DMS153 treated with DMSO at 0.1 percent for 48 hours (cell line): Measurements from ENCODE around the gene DOK3.
"Not testable (repeated sequence)": the region's sequence is repeated elsewhere in the genome, so short reads cannot be mapped to it uniquely, and the experiment has no call there.

ENCODE experiments used
- DNase-seq: peaks from one replicate; lab custom pipeline; 2025; ENCODE audit not compliant: unreplicated experiment; lab: John Stamatoyannopoulos, UW

DOK3 gene

DNA sequence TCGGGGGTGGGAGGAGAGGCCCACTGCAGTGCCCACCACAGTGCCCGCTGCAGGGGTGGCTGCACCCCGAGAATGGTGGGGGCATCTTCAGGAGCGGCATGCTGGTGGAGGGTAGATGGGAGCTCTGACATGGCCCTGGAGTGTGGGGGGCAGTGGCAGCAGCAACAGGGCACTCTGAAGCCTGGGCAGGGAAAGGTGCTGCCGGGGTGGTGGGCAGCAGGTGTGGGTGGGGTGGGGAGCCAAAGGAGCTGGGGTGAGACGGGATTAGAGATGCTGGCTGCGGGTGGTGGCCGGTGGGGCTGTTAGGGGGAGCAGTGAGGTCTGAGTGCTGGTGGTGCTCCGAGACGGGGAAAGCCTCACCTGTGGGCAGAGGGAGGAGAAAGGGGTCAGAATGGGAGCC lies 26.8 kb upstream of the DOK3 start:
- DNase-seq = no peak

DNA sequence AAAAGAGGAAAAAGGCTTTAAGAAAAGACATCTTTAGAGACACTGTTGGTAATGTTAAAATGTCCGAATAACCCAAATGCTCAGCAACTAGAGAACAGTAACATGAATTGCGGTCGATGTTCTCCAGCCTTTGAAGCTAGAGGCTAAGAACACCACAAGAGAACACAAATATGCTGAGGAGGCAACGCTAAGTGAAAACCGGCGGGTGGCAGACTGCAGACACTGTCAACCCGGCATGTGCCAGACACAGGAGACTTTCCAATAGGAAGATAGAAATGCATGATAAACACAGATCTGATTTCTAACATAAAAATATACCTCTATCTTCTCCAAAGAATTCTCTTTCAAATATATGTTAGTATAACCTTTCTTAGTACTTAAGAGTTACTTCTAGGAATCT lies 25.5 kb upstream of the DOK3 start:
- no peak for DNase-seq

DNA sequence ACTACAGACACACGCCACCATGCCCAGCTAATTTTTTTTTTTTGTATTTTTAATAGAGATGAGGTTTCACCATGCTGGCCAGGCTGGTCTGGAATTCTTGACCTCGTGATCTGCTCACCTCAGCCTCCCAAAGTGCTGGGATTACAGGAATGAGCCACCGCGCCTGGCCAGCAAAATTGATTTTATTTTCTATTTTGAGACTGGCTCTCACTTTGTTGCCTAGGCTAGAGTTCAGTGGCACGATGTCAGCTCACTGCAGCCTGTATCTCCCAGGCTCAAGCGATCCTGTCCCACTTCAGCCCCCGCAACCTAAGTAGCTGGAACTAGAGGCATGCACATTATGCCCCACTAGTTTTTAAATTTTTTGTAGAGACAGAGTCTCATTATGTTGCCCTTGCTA lies 24.8 kb upstream of the DOK3 start:
- not testable (repeated sequence) for DNase-seq

DNA sequence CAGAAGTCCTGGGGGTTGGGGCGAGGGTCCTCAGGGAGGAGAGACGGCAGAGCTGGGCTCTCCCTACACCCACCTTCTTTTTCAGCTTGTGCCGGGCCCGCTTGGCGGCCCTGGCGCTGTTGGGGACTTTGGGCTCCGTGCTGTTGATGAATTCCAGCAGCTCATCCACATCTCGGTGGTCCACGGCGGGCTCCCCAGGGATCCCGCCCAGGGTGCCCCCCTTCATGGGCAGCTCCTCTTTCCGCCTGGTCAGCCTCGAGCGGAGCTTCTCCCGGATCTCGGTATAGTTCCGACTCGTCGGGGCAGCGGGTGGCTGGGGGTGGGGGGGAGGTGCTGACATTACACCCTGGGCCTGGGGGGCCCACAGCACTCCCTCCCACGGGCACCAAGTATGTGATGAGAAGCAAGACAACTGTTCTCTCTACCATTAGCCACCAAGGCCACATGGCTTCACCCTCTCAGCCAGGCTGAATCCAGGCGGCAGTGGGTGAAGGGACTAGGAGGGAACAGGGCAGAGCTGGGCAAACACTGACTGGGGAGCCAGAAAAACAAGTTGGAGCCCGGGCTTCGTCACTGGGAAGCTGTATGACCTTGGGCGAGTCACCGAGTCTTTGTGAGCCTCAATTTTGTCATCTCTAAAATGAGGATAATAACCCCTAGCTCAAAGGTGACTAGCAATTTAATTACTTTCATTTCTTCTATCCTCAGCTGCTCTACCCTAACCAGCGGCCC lies 21.7 kb upstream of the DOK3 start:
- DNase-seq = no peak

DNA sequence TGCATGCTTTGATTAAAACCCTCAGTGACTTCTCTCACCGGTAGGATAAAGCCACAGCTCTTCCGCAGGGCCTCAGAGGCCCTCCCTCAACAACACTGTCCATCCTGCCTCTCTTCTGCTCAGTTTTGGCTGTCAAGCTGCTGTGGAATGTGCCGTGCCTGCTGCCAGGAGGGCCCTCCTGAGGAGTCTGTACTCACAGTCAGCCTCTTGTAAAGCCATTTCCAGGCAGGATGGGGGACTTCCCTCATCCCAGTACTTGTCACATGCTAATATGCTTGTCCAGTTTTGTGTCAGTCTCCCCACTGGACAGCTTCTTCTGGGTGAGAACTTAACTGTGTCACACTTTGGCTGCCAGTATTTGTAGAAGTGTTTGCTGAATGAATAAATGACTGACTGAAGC lies 21.0 kb upstream of the DOK3 start:
- no peak for DNase-seq

DNA sequence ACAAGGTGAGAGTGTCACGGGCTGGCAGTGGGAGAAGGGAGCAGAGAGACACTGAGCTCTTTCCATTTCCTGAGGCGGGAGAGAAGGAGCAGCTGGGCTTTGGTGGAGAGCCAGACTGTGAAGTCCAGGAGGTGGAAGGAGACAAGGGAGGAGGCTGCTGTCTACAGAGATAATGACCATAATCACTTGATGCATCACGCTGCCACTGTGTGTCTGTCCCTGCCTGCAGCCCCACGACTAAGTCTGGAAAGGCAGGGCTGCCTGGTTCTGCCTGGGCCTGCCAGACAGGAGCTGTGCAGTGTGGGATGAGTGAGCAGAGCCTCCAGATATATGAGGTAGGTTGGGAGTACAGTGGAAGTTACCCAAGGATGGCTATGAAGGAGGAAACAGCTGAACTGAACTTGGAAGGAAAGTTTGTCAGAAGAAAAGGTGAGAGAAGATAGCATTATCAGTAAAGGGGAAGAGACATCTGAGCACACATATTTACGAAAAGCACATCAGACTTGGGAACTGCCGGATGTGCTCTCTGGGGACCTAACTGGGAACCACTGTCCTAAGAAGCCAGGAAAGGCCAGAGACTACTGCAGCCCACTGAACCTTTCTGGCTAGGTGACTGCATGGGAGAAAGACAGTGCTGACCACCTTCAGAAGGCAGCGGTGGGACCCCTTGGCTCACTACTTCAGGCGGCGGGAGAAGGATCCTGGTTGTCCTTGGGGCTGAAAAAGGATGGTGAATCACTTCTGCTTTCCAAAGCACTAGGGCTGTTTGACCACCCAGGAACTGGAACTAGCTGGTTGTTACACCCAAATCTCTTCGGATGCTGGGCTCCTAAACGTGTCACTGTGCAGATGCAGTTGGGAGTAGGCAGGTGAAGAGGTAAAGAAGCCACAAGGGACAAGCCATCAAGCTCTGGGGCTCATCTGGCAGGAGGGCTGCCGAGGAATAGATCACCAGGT lies 19.9 kb upstream of the DOK3 start:
- no peak for DNase-seq

DNA sequence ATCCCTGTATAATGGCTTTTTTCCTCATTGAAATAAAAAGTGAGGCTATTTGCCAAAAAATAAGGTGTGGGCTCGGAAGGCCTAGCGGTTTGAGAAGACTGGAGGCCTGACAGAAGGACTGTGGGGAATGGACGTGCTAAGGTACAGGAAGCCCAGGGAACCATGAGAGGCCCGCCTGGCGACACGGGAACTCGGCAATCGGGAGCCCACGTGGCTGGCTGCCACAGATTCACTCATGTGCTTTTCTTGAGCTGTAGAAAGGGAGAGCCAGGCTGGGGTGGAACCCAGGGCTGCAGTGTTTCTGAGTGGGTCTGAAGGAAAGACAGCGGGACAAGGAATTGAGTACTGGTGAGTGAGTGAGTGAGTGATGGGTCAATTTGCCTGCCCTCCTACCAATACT lies 19.0 kb upstream of the DOK3 start:
- DNase-seq = no peak

DNA sequence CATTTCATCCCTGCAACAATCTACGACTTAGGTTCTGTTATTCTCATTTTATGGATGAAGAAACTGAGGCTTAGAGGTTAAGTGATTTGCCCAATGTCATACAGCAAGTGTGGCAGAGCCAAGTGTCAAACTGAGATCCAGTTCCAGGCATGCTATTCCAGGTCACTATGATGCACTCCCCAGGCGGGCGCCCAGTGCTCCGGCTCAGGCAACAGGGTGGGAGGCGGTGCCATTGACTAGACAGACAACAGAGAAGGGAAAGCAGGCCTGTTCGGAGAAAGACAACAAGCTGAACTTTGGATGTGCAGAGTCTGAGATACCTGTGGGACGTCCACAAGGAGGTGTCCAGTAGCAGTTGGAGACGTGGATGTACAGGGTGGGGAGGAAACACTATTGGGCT lies 18.0 kb upstream of the DOK3 start:
- no peak for DNase-seq

DNA sequence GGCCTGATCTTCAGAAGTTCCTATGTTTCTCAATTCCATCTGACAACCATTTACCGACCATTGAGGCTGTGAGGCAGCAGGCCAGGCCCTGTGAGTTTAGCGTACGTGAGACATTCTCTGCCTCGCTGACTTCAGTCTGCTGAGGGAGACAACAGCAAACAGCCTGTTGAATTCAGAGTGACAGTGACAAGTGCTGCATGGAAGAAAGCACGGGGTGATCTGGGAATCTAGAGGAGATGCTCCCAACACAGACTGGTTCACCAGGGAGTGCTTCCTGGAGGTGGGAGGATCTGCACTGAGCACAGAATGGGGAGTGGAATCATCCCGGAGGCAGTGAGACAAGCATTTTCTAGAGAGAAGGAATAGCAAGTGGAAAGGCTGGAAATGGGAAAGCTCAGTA lies 17.2 kb upstream of the DOK3 start:
- no peak for DNase-seq

DNA sequence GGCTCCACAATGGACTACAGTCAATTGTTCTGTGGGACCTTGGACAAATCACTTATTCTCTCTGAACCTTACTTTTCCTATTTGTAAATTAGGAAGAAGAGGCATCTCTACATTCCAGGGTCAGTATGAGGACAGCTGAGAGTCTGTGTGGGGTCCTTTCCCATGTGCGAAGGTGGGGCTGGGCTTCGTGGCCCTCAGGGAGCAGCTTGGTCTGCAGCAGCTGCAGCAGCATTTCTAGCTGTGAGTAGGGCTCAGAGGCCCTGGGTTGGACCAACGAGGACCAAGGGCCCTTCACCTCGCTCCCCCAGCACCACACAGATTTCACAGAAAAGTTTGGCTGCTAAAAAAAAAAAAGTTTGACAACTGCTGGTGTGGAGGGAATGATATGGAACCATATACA lies 16.6 kb upstream of the DOK3 start:
- DNase-seq = no peak

DNA sequence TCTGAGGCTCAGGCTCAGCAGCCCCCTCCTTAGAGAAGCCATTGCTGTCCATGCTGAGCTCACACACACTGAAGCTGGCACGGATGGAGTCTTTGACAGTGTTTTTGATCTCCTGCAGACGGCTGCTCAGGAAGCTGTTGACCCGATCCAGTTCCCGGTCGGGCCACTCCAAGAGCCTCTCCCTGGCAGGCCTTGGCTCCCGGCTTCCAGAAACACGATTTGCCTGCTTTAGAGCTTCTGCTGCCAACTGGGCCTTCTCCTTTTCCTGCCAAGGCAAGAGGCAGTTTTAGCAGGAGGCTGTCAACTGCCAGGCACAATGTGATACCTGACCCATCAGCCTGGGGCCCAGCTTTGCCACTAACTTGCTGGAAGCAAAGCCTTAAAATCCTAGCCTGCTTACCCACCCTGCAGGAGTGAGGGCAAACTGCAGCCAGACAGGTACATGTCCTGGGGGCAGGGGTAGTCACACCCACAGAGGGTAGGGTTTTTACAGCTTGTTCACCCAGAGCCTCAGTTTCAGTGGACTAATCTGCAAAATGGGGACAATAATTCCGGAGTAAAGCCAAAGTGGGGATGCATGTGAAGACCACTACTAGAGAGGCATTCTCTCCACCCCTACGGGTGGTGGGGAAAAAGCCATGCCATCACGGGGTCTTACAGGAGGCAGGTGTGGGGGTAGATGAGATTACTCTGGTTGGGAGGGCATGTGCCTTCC lies 15.5 kb upstream of the DOK3 start:
- DNase-seq = no peak

DNA sequence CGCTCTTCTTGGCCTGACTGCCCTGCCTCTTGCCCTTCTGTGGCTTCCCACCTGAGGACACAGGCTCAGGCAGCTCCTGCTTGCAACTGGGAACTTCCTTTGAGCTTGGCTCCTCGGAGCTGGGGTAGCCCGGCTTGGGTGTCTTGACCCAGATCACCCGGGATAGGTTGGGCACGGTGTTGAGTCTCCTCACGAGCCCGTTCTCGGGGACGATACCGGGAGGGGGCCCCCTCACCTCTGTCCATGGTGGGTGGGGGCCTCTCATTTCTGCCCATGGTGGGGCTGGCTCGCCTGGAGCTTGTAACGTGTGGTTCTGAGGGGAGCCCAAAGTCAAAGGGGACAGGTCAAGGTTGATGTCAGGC lies 14.9 kb upstream of the DOK3 start:
- no peak for DNase-seq

DNA sequence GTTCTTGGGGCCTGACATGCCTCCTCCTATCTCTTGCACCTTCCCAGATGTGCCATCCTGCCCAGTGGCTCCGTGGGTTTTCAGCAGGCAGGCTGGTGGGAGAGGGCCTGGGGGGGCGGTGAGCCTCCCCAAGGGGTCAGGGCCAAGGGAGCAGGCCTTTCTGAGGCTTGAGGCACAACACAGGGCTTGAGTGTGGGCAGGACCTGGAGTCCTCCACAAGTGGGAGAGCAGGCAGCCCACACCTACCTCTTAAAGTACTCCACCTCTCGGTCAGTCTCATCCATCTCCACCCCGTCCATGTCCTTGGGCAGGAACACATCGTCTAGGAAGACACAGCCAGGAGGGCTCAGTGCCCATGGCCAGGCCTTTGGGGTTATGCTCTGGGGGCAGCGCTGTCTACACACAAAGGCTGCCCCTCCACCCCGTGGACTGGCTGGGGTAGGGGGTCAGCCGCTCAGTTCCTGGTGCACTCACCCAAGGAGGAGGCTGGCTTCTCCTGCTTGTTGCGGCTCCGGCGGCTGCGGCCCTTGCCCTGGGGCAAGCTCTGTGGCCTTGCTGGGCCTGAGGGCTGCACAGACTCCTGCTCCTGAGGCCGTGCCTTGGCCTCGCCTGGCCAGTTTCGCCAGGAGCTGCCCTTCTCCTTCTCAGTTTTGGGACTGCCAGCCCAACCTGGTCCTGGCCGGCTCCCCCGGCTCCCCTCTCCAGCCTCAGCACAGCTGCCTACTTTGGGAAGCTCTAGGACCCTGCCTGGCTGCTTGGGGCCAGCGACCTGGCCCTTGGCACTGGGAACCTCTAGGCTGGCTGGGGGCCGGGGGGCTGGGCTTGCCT lies 14.3 kb upstream of the DOK3 start:
- no peak for DNase-seq

DNA sequence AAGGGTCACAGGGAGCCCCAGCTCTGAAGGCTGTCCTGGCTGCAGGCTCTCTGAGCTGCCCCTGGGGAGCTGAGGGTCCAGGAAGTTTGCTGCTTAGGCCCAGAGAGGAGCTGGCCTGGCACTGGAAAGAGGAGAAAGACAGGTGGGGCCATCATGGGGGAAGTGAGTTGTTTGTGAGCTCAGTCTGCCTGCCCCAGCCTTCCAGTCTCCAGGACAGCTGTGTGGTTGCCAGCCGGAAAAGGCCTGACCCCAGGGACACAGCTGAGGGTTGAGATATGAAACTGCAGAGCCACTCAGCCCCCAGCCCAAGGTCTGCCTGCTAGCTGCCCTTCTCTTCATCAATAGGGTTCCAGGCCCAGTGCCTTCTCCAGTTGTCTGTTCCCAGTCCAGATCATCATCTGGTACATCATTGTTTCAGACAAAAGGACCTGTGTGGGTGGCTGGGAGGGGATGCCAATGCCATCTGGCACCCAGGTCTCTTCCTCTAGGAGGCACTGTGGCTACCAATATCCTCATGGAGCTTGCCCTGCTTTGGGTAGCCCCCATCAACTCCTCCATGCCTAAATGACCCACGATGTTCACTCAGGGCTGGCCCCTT lies 11.4 kb upstream of the DOK3 start:
- no peak for DNase-seq

DNA sequence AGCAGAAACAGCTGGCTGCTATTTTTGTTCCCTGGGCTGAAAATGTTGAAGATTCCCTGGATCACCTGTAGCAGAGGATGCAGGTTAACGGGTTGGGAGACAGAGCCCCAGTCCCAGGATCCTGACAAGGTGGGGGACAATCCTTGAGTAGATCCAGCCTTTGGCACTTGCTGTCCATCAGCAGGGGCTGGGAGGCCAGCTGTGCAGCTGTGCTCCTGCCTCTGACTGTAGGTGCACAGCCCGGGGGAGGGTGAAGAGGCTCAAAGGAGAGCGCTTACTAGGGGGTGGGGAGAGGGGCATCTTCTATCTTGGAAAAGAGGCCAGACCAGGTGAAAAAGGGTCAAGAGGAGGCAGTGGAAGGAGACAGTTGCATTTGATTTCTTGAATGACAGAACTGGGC lies 10.6 kb upstream of the DOK3 start:
- no peak for DNase-seq

DNA sequence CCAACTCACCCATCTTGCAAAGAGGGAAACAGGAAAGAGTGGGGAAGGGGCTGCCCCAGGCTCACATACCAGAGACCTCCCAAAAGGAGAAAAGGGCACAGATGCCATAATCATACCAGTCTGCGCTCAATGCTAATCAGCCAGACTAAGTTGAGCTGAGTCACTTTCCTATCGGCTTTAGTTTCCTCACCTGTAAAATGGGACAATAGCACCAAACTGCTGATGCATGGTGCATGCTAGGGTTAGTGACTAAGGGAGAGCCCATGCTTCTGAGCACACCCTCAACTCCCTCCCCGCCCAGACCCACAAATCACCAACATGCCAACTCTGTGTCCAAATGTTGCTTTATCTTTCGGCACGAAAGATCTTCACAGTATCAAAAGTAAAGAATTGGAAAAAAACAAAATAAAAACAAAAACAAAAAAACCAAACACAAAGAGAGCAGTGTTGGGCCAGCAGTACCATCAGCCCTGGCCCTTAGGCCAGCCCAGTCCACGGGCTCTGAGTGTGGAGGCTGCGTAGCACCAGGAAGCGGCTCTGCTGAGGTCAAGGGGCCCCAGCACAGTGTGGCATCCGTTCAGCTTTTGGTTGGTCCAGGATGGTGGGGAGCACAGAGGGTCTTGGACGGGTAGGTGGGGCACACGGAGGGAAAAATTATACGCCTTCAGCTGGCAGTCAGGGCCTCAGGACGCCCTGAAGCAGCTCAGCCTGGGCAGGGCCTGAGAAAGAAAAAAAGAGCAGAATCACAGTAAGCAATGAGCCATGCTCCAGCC lies 10.0 kb upstream of the DOK3 start:
- DNase-seq = no peak

DNA sequence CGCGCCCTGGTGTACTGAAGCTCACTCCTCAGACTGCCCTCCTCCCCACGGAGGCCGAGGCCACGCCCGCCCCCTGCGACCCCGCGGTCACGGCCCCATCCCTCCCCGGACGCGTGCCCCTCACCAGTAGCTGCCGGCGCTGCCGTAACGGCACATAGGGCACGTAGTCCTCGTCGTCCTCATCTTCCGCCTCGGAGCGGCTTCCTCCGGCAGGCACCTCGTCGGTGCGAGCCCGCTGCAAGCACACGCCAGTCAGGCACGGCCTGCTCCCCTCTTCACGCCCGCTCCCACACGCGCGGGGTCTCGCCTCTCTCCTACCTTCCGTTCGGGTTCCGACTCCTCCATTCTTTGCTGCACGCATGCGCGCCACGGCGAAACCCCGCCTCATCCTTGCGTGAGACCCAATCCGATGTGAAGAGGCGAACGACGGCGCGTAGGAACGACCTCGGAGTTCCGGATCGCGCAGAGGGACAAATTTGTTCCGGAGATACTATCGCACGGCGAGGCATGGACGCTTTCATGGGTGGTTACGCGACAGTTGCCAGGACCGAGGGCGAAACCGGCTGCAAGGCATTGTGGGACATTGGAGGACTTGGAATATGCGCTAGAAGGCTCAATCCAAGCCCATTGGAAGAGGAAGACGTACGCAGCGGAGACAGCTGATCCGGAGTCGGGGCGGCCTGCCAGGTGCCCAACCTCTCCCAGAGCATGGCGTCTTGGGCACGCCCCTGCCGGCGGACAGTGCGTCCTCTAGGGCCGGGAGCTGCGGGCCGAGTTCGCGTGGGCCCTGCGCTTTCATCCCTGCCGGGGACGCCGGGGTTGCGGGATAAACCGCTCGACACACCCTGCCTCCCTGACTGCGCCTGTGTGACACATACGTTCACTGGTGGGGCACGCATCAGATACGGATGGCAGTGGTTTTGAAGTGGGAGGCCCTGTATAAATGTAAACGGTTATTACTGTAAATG lies 7.3 kb upstream of the DOK3 start, which contains the start of gene DDX41:
Gene DDX41, minus strand, starts transcription at position 361 of the 968 bp plus-strand sequence. Its CDS starts 16 bp downstream, at position 345.
- DNase-seq = peak; percentile 44

DNA sequence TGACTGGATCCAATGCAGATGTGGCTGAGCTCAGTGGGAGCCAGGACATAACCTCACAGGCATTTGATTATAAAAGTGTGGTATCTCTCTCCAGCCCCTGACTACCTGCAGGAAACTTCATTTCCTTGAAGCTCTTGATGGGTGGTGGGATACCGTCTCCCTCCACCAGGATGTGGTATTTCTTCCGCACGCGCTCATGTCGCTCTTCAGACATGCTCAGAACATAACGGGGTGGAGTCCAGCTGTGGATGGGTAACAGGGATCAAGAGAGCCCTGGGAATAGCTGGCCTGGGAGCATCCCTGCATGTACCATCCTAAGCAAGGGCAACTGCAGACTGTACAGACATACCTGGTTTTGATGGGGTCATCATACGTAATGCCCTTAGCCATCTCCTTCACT lies 6.0 kb upstream of the DOK3 start:
- no peak for DNase-seq

DNA sequence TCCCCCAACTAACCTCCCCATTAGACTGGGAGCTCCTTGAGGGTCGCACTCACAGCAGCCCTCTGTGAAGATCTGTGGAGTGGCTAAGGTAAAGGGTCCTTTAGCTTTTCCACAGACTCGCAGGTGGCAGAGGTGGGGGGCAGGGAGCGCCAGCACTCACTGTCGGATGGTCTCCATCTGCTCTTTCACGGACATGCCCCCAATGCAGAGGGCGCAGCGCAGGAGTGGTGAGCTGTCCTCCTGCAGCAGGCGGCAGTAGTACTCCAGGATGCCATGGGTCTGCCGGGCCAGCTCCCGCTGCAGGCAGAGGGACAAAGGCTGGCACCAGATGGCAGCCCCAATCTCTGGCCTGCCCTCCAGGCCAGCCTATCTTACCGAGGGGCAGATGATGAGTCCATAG lies 4.9 kb upstream of the DOK3 start:
- DNase-seq = no peak
